GM23338 (cell line): ENCODE results near the gene RUFY1. TPM values are rescaled to one million over a fixed set of nuclear protein-coding genes. Genes with fewer than 3 reads are reported as not detected.

Source experiments
- ATAC-seq: fragments of 200-7000 bp; cut with Tn5 transposase; 3 replicates; pipeline ENCODE4 v1.9.1; 2020
- DNase-seq: peaks from one replicate; pipeline ENCODE4 v3.0.0-alpha.2; 2015; ENCODE audit warnings: low spot score
- H2AFZ ChIP-seq: fragments of 200-600 bp; sonication (generic); 2 replicates; pipeline ENCODE4 v1.8.0; 2016; ENCODE audit warnings: antibody characterized with exemption, mild to moderate bottlenecking, moderate library complexity
- H3F3A ChIP-seq: fragments of 200-600 bp; sonication (generic); replicated peaks from 2 replicates; pipeline ENCODE4 v1.8.0; 2017; ENCODE audit warnings: antibody characterized with exemption, mixed run types, low read depth
- H3K27ac ChIP-seq: fragments of 200-600 bp; sonication (generic); 2 replicates; pipeline ENCODE4 v1.6.1; 2016; ENCODE audit warnings: low read depth
- H3K27me3 ChIP-seq: fragments of 200-600 bp; sonication (generic); 2 replicates; pipeline ENCODE4 v1.8.0; 2016; ENCODE audit warnings: mild to moderate bottlenecking, mixed run types, moderate library complexity; ENCODE audit not compliant: insufficient read depth
- H3K36me3 ChIP-seq: fragments of 200-600 bp; sonication (generic); 2 replicates; pipeline ENCODE4 v1.8.0; 2016; ENCODE audit warnings: mild to moderate bottlenecking; ENCODE audit not compliant: insufficient read depth
- H3K4me1 ChIP-seq: fragments of 200-600 bp; sonication (generic); 2 replicates; pipeline ENCODE4 v1.8.0; 2016; ENCODE audit warnings: mild to moderate bottlenecking, moderate library complexity; ENCODE audit not compliant: insufficient read depth
- H3K4me2 ChIP-seq: fragments of 200-600 bp; sonication (generic); 2 replicates; pipeline ENCODE4 v1.7.1; 2017; ENCODE audit warnings: mixed run types
- H3K4me3 ChIP-seq: fragments of 200-600 bp; sonication (generic); 2 replicates; pipeline ENCODE4 v1.6.1; 2016; ENCODE audit warnings: mixed run types
- H3K79me2 ChIP-seq: fragments of 200-600 bp; sonication (generic); replicated peaks from 2 replicates; pipeline ENCODE4 v1.8.0; 2017; ENCODE audit warnings: mild to moderate bottlenecking; ENCODE audit not compliant: insufficient read depth
- H3K9me2 ChIP-seq: fragments of 200-600 bp; sonication (generic); 2 replicates; pipeline ENCODE4 v1.8.0; 2017; ENCODE audit not compliant: insufficient read depth
- H4K20me1 ChIP-seq: fragments of 200-600 bp; sonication (generic); replicated peaks from 2 replicates; pipeline ENCODE4 v1.8.0; 2017; ENCODE audit warnings: mild to moderate bottlenecking; ENCODE audit not compliant: insufficient read depth
- H3K27ac Mint-ChIP-seq: 2 replicates; pipeline ENCODE4 v1.8.0; 2020; ENCODE audit warnings: inconsistent platforms, mild to moderate bottlenecking, moderate library complexity, mixed read lengths
- H3K27me3 Mint-ChIP-seq: 3 replicates; pipeline ENCODE4 v1.8.0; 2022; ENCODE audit warnings: low read depth, mild to moderate bottlenecking, moderate library complexity, mixed read lengths, inconsistent platforms; ENCODE audit not compliant: insufficient read depth, poor library complexity
- H3K36me3 Mint-ChIP-seq: 3 replicates; pipeline ENCODE4 v1.8.0; 2021; ENCODE audit warnings: low read depth, mild to moderate bottlenecking, inconsistent platforms, moderate library complexity, mixed read lengths
- H3K4me1 Mint-ChIP-seq: 3 replicates; pipeline ENCODE4 v1.8.0; 2020; ENCODE audit warnings: mild to moderate bottlenecking, inconsistent platforms, mixed read lengths
- H3K4me3 Mint-ChIP-seq: 3 replicates; pipeline ENCODE4 v1.8.0; 2021; ENCODE audit warnings: moderate library complexity, mild to moderate bottlenecking, inconsistent platforms, mixed read lengths
- H3K9me3 Mint-ChIP-seq: 3 replicates; pipeline ENCODE4 v1.8.0; 2020; ENCODE audit warnings: moderate library complexity, mild to moderate bottlenecking, inconsistent platforms, mixed read lengths
- CREB1 ChIP-seq: fragments of 250-450 bp; sonication (Bioruptor Pico); IDR thresholded peaks from 2 replicates; pipeline ENCODE4 v1.5.0; 2020; ENCODE audit warnings: low read depth, mild to moderate bottlenecking, moderate library complexity
- ETS1 ChIP-seq: IDR thresholded peaks from 2 replicates; pipeline ENCODE4 v1.6.1; 2016; ENCODE audit warnings: antibody characterized with exemption
- EZH2 ChIP-seq: fragments of 200-600 bp; sonication (generic); IDR thresholded peaks from one replicate; pipeline ENCODE4 v1.8.0; 2017; ENCODE audit warnings: antibody characterized with exemption, mild to moderate bottlenecking, low read depth; ENCODE audit not compliant: unreplicated experiment
- EZH2phosphoT487 ChIP-seq: fragments of 200-600 bp; sonication (generic); IDR thresholded peaks from one replicate; pipeline ENCODE4 v1.8.1; 2018; ENCODE audit warnings: antibody characterized with exemption; ENCODE audit not compliant: unreplicated experiment
- JUNB ChIP-seq: IDR thresholded peaks from one replicate; pipeline ENCODE4 v1.6.1; 2016; ENCODE audit warnings: antibody characterized with exemption; ENCODE audit not compliant: unreplicated experiment
- NANOG ChIP-seq: IDR thresholded peaks from 2 replicates; pipeline ENCODE4 v1.6.1; 2016; ENCODE audit warnings: antibody characterized with exemption, borderline replicate concordance
- POLR2AphosphoS5 ChIP-seq: IDR thresholded peaks from 2 replicates; pipeline ENCODE4 v1.6.1; 2016; ENCODE audit warnings: antibody characterized with exemption, low read depth
- STAT1 ChIP-seq: IDR thresholded peaks from one replicate; pipeline ENCODE4 v1.6.1; 2016; ENCODE audit warnings: antibody characterized with exemption; ENCODE audit not compliant: unreplicated experiment
- ZNF114 ChIP-seq: fragments of 250-450 bp; sonication (Bioruptor Pico); IDR thresholded peaks from 2 replicates; pipeline ENCODE4 v1.5.0; 2020; ENCODE audit warnings: mild to moderate bottlenecking, moderate library complexity
- ZNF331 ChIP-seq: fragments of 250-450 bp; sonication (Bioruptor Pico); IDR thresholded peaks from 2 replicates; pipeline ENCODE4 v1.5.0; 2020; ENCODE audit warnings: low read depth, mild to moderate bottlenecking, moderate library complexity
- polyA plus RNA-seq: library from polyadenylated mRNA; unstranded; fragments of >200 nt; fragmentation: Nextera tagmentation; extraction: Ambion mirVana; gene quantifications from 2 replicates; pipeline ENCODE4 v1.2.1, GENCODE V29; 2016
- total RNA-seq: library from RNA; depleted of rRNA; stranded (reverse); fragments of >200 nt; shearing (Covaris generic); gene quantifications from 2 replicates; pipeline ENCODE4 v1.2.3, GENCODE V29; 2014
- TF ChIP-seq, protein P1 (sequence below), 2 experiments: fragments of 200-600 bp in 1 of 2; sonication (generic) in 1 of 2; conservative IDR thresholded peaks; 2 replicates each; pipeline versions ENCODE4 v1.5.1 to v1.6.1; 2016 to 2017; ENCODE audit warnings: antibody characterized with exemption in 2 of 2, low read depth in 2 of 2, mild to moderate bottlenecking in 2 of 2, moderate library complexity in 1 of 2
- TF ChIP-seq, protein P2 (sequence below): IDR thresholded peaks from one replicate; pipeline ENCODE4 v1.6.1; 2018; ENCODE audit warnings: antibody characterized with exemption; ENCODE audit not compliant: unreplicated experiment
- TF ChIP-seq, protein P3 (sequence below): fragments of 250-450 bp; sonication (Bioruptor Pico); IDR thresholded peaks from 2 replicates; pipeline ENCODE4 v1.5.0; 2020; ENCODE audit warnings: mild to moderate bottlenecking, moderate library complexity

Gene RUFY1
- total and polyA plus RNA-seq, 2 experiments from 2014 or later, result 25.3 to 31.6 TPM

- H4K20me1 ChIP-seq, result peaks cover 11% of the 10 kb centered on the region
- Mint-ChIP-seq H3K36me3 (peaks cover 81% of the 10 kb centered on the region), H3K9me3 (no peaks in the 10 kb centered on the region; the same call in 2 of the 3 replicates), H3K27me3 (peaks cover 57% of the 10 kb centered on the region), H3K4me3 (no peak overlapping the region), H3K4me1 (peaks cover 2% of the 10 kb centered on the region; the same call in 2 of the 3 replicates), H3K27ac (peak overlapping the region; percentile 88; the same call in 1 of the 2 replicates)
- ATAC-seq, result no peak
- TF ChIP-seq, protein P1, sequence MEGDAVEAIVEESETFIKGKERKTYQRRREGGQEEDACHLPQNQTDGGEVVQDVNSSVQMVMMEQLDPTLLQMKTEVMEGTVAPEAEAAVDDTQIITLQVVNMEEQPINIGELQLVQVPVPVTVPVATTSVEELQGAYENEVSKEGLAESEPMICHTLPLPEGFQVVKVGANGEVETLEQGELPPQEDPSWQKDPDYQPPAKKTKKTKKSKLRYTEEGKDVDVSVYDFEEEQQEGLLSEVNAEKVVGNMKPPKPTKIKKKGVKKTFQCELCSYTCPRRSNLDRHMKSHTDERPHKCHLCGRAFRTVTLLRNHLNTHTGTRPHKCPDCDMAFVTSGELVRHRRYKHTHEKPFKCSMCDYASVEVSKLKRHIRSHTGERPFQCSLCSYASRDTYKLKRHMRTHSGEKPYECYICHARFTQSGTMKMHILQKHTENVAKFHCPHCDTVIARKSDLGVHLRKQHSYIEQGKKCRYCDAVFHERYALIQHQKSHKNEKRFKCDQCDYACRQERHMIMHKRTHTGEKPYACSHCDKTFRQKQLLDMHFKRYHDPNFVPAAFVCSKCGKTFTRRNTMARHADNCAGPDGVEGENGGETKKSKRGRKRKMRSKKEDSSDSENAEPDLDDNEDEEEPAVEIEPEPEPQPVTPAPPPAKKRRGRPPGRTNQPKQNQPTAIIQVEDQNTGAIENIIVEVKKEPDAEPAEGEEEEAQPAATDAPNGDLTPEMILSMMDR (conservative IDR thresholded peaks at IDR 0.05; ENCODE audit: low read depth in 2 of 2), result no peak
- TF ChIP-seq NANOG (no peak), STAT1 (no peak), ZNF114 (no peak), EZH2 (no peak), CREB1 (no peak), ZNF331 (no peak), JUNB (no peak), ETS1 (no peak), POLR2AphosphoS5 (no peak), EZH2phosphoT487 (no peak)
- TF ChIP-seq, protein P2, sequence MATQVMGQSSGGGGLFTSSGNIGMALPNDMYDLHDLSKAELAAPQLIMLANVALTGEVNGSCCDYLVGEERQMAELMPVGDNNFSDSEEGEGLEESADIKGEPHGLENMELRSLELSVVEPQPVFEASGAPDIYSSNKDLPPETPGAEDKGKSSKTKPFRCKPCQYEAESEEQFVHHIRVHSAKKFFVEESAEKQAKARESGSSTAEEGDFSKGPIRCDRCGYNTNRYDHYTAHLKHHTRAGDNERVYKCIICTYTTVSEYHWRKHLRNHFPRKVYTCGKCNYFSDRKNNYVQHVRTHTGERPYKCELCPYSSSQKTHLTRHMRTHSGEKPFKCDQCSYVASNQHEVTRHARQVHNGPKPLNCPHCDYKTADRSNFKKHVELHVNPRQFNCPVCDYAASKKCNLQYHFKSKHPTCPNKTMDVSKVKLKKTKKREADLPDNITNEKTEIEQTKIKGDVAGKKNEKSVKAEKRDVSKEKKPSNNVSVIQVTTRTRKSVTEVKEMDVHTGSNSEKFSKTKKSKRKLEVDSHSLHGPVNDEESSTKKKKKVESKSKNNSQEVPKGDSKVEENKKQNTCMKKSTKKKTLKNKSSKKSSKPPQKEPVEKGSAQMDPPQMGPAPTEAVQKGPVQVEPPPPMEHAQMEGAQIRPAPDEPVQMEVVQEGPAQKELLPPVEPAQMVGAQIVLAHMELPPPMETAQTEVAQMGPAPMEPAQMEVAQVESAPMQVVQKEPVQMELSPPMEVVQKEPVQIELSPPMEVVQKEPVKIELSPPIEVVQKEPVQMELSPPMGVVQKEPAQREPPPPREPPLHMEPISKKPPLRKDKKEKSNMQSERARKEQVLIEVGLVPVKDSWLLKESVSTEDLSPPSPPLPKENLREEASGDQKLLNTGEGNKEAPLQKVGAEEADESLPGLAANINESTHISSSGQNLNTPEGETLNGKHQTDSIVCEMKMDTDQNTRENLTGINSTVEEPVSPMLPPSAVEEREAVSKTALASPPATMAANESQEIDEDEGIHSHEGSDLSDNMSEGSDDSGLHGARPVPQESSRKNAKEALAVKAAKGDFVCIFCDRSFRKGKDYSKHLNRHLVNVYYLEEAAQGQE, result no peak
- TF ChIP-seq, protein P3, sequence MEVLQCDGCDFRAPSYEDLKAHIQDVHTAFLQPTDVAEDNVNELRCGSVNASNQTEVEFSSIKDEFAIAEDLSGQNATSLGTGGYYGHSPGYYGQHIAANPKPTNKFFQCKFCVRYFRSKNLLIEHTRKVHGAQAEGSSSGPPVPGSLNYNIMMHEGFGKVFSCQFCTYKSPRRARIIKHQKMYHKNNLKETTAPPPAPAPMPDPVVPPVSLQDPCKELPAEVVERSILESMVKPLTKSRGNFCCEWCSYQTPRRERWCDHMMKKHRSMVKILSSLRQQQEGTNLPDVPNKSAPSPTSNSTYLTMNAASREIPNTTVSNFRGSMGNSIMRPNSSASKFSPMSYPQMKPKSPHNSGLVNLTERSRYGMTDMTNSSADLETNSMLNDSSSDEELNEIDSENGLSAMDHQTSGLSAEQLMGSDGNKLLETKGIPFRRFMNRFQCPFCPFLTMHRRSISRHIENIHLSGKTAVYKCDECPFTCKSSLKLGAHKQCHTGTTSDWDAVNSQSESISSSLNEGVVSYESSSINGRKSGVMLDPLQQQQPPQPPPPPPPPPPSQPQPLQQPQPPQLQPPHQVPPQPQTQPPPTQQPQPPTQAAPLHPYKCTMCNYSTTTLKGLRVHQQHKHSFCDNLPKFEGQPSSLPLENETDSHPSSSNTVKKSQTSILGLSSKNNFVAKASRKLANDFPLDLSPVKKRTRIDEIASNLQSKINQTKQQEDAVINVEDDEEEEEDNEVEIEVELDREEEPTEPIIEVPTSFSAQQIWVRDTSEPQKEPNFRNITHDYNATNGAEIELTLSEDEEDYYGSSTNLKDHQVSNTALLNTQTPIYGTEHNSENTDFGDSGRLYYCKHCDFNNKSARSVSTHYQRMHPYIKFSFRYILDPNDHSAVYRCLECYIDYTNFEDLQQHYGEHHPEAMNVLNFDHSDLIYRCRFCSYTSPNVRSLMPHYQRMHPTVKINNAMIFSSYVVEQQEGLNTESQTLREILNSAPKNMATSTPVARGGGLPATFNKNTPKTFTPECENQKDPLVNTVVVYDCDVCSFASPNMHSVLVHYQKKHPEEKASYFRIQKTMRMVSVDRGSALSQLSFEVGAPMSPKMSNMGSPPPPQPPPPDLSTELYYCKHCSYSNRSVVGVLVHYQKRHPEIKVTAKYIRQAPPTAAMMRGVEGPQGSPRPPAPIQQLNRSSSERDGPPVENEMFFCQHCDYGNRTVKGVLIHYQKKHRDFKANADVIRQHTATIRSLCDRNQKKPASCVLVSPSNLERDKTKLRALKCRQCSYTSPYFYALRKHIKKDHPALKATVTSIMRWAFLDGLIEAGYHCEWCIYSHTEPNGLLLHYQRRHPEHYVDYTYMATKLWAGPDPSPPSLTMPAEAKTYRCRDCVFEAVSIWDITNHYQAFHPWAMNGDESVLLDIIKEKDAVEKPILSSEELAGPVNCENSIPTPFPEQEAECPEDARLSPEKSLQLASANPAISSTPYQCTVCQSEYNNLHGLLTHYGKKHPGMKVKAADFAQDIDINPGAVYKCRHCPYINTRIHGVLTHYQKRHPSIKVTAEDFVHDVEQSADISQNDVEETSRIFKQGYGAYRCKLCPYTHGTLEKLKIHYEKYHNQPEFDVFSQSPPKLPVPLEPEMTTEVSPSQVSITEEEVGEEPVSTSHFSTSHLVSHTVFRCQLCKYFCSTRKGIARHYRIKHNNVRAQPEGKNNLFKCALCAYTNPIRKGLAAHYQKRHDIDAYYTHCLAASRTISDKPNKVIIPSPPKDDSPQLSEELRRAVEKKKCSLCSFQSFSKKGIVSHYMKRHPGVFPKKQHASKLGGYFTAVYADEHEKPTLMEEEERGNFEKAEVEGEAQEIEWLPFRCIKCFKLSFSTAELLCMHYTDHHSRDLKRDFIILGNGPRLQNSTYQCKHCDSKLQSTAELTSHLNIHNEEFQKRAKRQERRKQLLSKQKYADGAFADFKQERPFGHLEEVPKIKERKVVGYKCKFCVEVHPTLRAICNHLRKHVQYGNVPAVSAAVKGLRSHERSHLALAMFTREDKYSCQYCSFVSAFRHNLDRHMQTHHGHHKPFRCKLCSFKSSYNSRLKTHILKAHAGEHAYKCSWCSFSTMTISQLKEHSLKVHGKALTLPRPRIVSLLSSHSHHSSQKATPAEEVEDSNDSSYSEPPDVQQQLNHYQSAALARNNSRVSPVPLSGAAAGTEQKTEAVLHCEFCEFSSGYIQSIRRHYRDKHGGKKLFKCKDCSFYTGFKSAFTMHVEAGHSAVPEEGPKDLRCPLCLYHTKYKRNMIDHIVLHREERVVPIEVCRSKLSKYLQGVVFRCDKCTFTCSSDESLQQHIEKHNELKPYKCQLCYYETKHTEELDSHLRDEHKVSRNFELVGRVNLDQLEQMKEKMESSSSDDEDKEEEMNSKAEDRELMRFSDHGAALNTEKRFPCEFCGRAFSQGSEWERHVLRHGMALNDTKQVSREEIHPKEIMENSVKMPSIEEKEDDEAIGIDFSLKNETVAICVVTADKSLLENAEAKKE, result no peak
- H3K9me2 ChIP-seq, result no peaks in the 10 kb centered on the region
- H3K79me2 ChIP-seq, result no peaks in the 10 kb centered on the region
- peaks cover 19% of the 10 kb centered on the region for H3K36me3 ChIP-seq
- H2AFZ ChIP-seq, result no peak overlapping the region
- H3F3A ChIP-seq, result peaks cover 49% of the 10 kb centered on the region
- no peaks in the 10 kb centered on the region for H3K27me3 ChIP-seq
- H3K4me1 ChIP-seq, result no peaks in the 10 kb centered on the region; the same call in 1 of the 2 replicates
- no peak overlapping the region for H3K4me3 ChIP-seq
- no peak overlapping the region for H3K4me2 ChIP-seq
- peak overlapping the region; percentile 72; the same call in 1 of the 2 replicates for H3K27ac ChIP-seq
- DNase-seq, result no peak
Observed at GRCh38 chr5:179606910-179607159, 56.5 kb downstream of the RUFY1 start.
